K562 (cell line): ENCODE results near the gene DMWD. TPM values are rescaled to one million over a fixed set of nuclear protein-coding genes. Genes with fewer than 3 reads are reported as not detected.

ENCODE experiments used
- ATAC-seq: fragments of 200-7000 bp; cut with Tn5 transposase; 3 replicates; pipeline ENCODE4 v1.9.1; 2020; ENCODE audit warnings: moderate library complexity
- BruUV-seq: library from RNA; stranded (reverse); fragments of 400-500 nt; replicated peaks from 2 replicates; lab custom pipeline; 2021; lab: Mats Ljungman, UMichigan
- CTCF ChIA-PET: fragments of 300-600 bp; formaldehyde crosslinking; extraction: SDS; loops from one replicate; lab custom pipeline; 2021; ENCODE audit warnings: low intra/inter-chr PET ratio; lab: Yijun Ruan, JAX
- POLR2A ChIA-PET: fragments of 300-600, 350-650 bp; sonication (Branson Sonifier 250); formaldehyde crosslinking; extraction: SDS; loops from one replicate; lab custom pipeline; 2021; ENCODE audit warnings: antibody characterized with exemption, inconsistent platforms; lab: Yijun Ruan, JAX
- DNase-seq, 4 experiments: peaks; one replicate each; pipeline versions ENCODE4 v3.0.0 to v3.0.0-alpha.2; 2011 to 2018; ENCODE audit warnings: low spot score in 3 of 4, mixed read lengths in 3 of 4; ENCODE audit errors: extremely low read depth in 1 of 4
- FAIRE-seq: peaks from 2 replicates; lab custom pipeline; 2011; peaks lifted over from hg19 to GRCh38; lab: Jason Lieb, UNC
- H2AFZ ChIP-seq: 2 replicates; pipeline ENCODE4 v1.6.0; 2011; ENCODE audit warnings: low read depth, low read length, control low read depth, inconsistent platforms
- H3K27ac ChIP-seq: fragments of 200-600 bp; 3 replicates; pipeline ENCODE4 v1.8.0; 2011; ENCODE audit warnings: low read depth, mild to moderate bottlenecking, control low read depth, inconsistent platforms, low read length, moderate library complexity, mixed read lengths; ENCODE audit errors: extremely low read depth
- H3K27me3 ChIP-seq, 2 experiments: fragments of 300-600 bp in 1 of 2; 2 replicates in 1 of 2; 3 replicates in 1 of 2; pipeline versions ENCODE4 v1.6.0 to v1.8.0; 2011; ENCODE audit warnings: inconsistent platforms in 2 of 2, low read length in 2 of 2, mild to moderate bottlenecking in 1 of 2, mixed read lengths in 1 of 2, moderate library complexity in 1 of 2; ENCODE audit not compliant: control insufficient read depth in 2 of 2, insufficient read depth in 2 of 2
- H3K36me3 ChIP-seq: fragments of 300-600 bp; 3 replicates; pipeline ENCODE4 v1.8.0; 2011; ENCODE audit warnings: mild to moderate bottlenecking, low read length, inconsistent platforms; ENCODE audit not compliant: control insufficient read depth, insufficient read depth
- H3K4me1 ChIP-seq, 2 experiments: fragments of 200-600 bp in 1 of 2; replicated peaks in 1 of 2; 2 replicates in 1 of 2; 3 replicates in 1 of 2; pipeline versions ENCODE4 v1.5.1 to v1.8.0; 2011; ENCODE audit warnings: inconsistent platforms in 2 of 2, low read length in 2 of 2, mild to moderate bottlenecking in 1 of 2, mixed read lengths in 1 of 2, moderate library complexity in 1 of 2; ENCODE audit not compliant: control insufficient read depth in 2 of 2, insufficient read depth in 2 of 2
- H3K4me2 ChIP-seq: 2 replicates; pipeline ENCODE4 v1.6.1; 2011; ENCODE audit warnings: low read length, control low read depth, inconsistent platforms, mixed read lengths; ENCODE audit not compliant: insufficient read depth
- H3K4me3 ChIP-seq: fragments of 200-600 bp; sonication (generic), shearing (Covaris generic); 2 replicates; pipeline ENCODE4 v1.5.1; 2016; ENCODE audit warnings: control low read depth, inconsistent platforms
- H3K79me2 ChIP-seq: fragments of 200-600 bp; 3 replicates; pipeline ENCODE4 v1.8.0; 2011; ENCODE audit warnings: low read length, inconsistent platforms; ENCODE audit not compliant: control insufficient read depth, insufficient read depth
- H3K9ac ChIP-seq, 2 experiments: 2 replicates each; pipeline versions ENCODE4 v1.6.0 to v1.6.1; 2011; ENCODE audit warnings: low read depth in 2 of 2, low read length in 2 of 2, control low read depth in 1 of 2, inconsistent platforms in 1 of 2, mild to moderate bottlenecking in 1 of 2, mixed read lengths in 1 of 2; ENCODE audit not compliant: insufficient read depth in 1 of 2
- H3K9me1 ChIP-seq: one replicate; pipeline ENCODE4 v1.6.0; 2011; ENCODE audit warnings: inconsistent platforms, mild to moderate bottlenecking, low read length, moderate library complexity; ENCODE audit not compliant: control insufficient read depth, insufficient read depth
- H3K9me3 ChIP-seq: replicated peaks from 2 replicates; pipeline ENCODE4 v1.5.1; 2011; ENCODE audit warnings: low read depth, low read length, inconsistent platforms; ENCODE audit not compliant: control insufficient read depth, insufficient read depth
- H4K20me1 ChIP-seq: replicated peaks from 2 replicates; pipeline ENCODE4 v1.6.1; 2011; ENCODE audit warnings: low read length, inconsistent platforms, mixed read lengths; ENCODE audit not compliant: control insufficient read depth, insufficient read depth
- AFF1 ChIP-seq, 2 experiments: fragments of 450-650 bp; IDR thresholded peaks; 2 replicates each; pipeline ENCODE4 v1.6.1; 2018; ENCODE audit warnings: mild to moderate bottlenecking in 2 of 2, low read depth in 1 of 2; ENCODE audit not compliant: partially characterized antibody in 2 of 2
- C11orf30 ChIP-seq: fragments of 450-650 bp; IDR thresholded peaks from 2 replicates; pipeline ENCODE4 v1.6.1; 2016; ENCODE audit warnings: low read depth, mild to moderate bottlenecking
- ESRRA ChIP-seq: fragments of 450-650 bp; IDR thresholded peaks from 2 replicates; pipeline ENCODE4 v1.6.1; 2014; ENCODE audit warnings: low read depth, mild to moderate bottlenecking, moderate library complexity, borderline replicate concordance
- ETS1 ChIP-seq: conservative IDR thresholded peaks from 2 replicates; pipeline ENCODE4 v1.6.1; 2011; ENCODE audit warnings: low read depth, mild to moderate bottlenecking, low read length; ENCODE audit not compliant: control insufficient read depth
- HSF4 ChIP-seq: fragments of 250-450 bp; sonication (Bioruptor Pico); IDR thresholded peaks from 2 replicates; pipeline ENCODE4 v2.1.2; 2022; ENCODE audit warnings: mild to moderate bottlenecking, moderate library complexity, borderline replicate concordance
- KHSRP ChIP-seq: fragments of 450-650 bp; IDR thresholded peaks from 2 replicates; pipeline ENCODE4 v1.6.1; 2017
- MEF2D ChIP-seq: conservative IDR thresholded peaks from 2 replicates; pipeline ENCODE4 v1.6.1; 2016; ENCODE audit warnings: low read depth, missing genetic modification characterization, missing compliant biosample characterization
- NRF1 ChIP-seq, 2 experiments: fragments of 450-650 bp; IDR thresholded peaks in 1 of 2; conservative IDR thresholded peaks in 1 of 2; 2 replicates each; pipeline ENCODE4 v1.6.1; 2014; ENCODE audit warnings: mild to moderate bottlenecking in 2 of 2
- RBM15 ChIP-seq: fragments of 200-400 bp; formaldehyde crosslinking; IDR thresholded peaks from 2 replicates; pipeline ENCODE4 v1.6.1; 2018; ENCODE audit warnings: mild to moderate bottlenecking, low read length, moderate library complexity; ENCODE audit not compliant: insufficient read depth
- SAFB2 ChIP-seq: fragments of 200-400 bp; formaldehyde crosslinking; IDR thresholded peaks from 2 replicates; pipeline ENCODE4 v1.6.1; 2018; ENCODE audit warnings: borderline replicate concordance, low read length, low read depth, moderate library complexity; ENCODE audit not compliant: severe bottlenecking
- TFAP4 ChIP-seq: sonication (generic); formaldehyde crosslinking; IDR thresholded peaks from 2 replicates; pipeline ENCODE4 v1.8.0; 2022; ENCODE audit warnings: missing genetic modification reagents, mild to moderate bottlenecking, moderate library complexity, borderline replicate concordance
- ZBTB7A ChIP-seq: IDR thresholded peaks from 2 replicates; pipeline ENCODE4 v1.6.1; 2011; ENCODE audit warnings: low read depth, mild to moderate bottlenecking, low read length, moderate library complexity, borderline replicate concordance; ENCODE audit not compliant: control insufficient read depth
- ZFP1 ChIP-seq: fragments of 450-650 bp; formaldehyde crosslinking; IDR thresholded peaks from 2 replicates; pipeline ENCODE4 v1.4.0; 2020; ENCODE audit warnings: mild to moderate bottlenecking, mixed read lengths
- ZNF274 ChIP-seq: IDR thresholded peaks from 2 replicates; pipeline ENCODE4 v1.6.1; 2011; ENCODE audit warnings: low read depth, mild to moderate bottlenecking, low read length, moderate library complexity, borderline replicate concordance
- ZNF316 ChIP-seq: fragments of 450-650 bp; IDR thresholded peaks from 2 replicates; pipeline ENCODE4 v1.6.1; 2016
- ZNF717 ChIP-seq: fragments of 250-450 bp; sonication (Bioruptor Pico); IDR thresholded peaks from 2 replicates; pipeline ENCODE4 v1.5.0; 2021
- WGBS: fragments of 100-300 bp; shearing (Covaris generic); methylation state at CpG from one replicate; pipeline ENCODE4 v1.1.6; 2016; ENCODE audit warnings: low coverage, mixed read lengths; ENCODE audit not compliant: insufficient coverage; ENCODE audit errors: missing lambda C conversion rate; 5-methylcytosine and 5-hydroxymethylcytosine counted together
- in situ Hi-C: fragments of 300-500 bp; cut with MboI; formaldehyde crosslinking; loops from 4 replicates; pipeline ENCODE4 v1.15.0; 2018; ENCODE audit warnings: inconsistent platforms, mixed read lengths
- intact Hi-C: fragments of 100-400 bp; cut with micrococcal nuclease; formaldehyde crosslinking; loops from 2 replicates; pipeline ENCODE4 v1.14.2; 2022
- polyA plus RNA-seq, 8 experiments: library from polyadenylated mRNA; depleted of rRNA in 4 of 8; stranded (reverse) in 5 of 8; unstranded in 3 of 8; fragments of >200 nt; fragmentation: Nextera tagmentation in 2 of 8; fragmentation: Illumina TruSeq in 1 of 8; extraction: Ambion mirVana in 2 of 8; extraction: Trizol in 1 of 8; gene quantifications; 2 replicates each; pipeline versions ENCODE4 v1.2.1 to v1.2.3, GENCODE V29; 2011 to 2014; ENCODE audit warnings: inconsistent platforms in 1 of 8, missing spikeins in 1 of 8
- total RNA-seq, 7 experiments: library from RNA; depleted of rRNA in 6 of 7; stranded (reverse); fragments of >200 nt in 6 of 7; fragmentation: Illumina TruSeq in 2 of 7; extraction: Trizol in 2 of 7; gene quantifications; 2 replicates each; pipeline versions ENCODE4 v1.2.1 to v1.2.3, GENCODE V29; 2011 to 2021; ENCODE audit warnings: low replicate concordance in 1 of 7

DMWD gene
- total and polyA plus RNA-seq, 9 of the 15 experiments (the other 6 are each of a cell fraction or from before 2014, with no cell fraction given) = 4.7 to 54.6 (median 19.0) TPM

GRCh38 chr19:45798995-45799517 is 6.4 kb upstream of the DMWD start:
- H2AFZ ChIP-seq = no peak overlapping the region
- no peaks in the 10 kb centered on the region for H3K36me3 ChIP-seq
- FAIRE-seq (peak; percentile 93), ATAC-seq (peak; percentile 82), DNase-seq (peak; percentile 72 to 80 (median 76))
- no peak overlapping the region for H3K4me3 ChIP-seq
- H3K27ac ChIP-seq = no peak overlapping the region
- H4K20me1 ChIP-seq = no peaks in the 10 kb centered on the region
- H3K4me1 ChIP-seq = peaks cover 9 to 15% of the 10 kb centered on the region in 2 experiments; a peak in 3 of 5 replicates
- H3K9me3 ChIP-seq = no peaks in the 10 kb centered on the region
- BruUV-seq = no TSS peak
- no peaks in the 10 kb centered on the region for H3K79me2 ChIP-seq
- in situ Hi-C loops = no loop called here
- 5% methylated on average over 10 of the region's 10 CpGs for WGBS
- intact Hi-C loops = loop anchor here (1.0 kb wide), 1 partner anchor 29 kb away; no protein-coding TSS in a partner anchor
- H3K4me2 ChIP-seq = no peak overlapping the region
- H3K27me3 ChIP-seq = no peaks in the 10 kb centered on the region
- ChIA-PET CTCF (interaction anchor here (0.6 to 2.7 kb wide), 2 partner anchors 9 to 29 kb away, joined by 3 to 22 read pairs; partner anchors contain the start of gene SIX5), POLR2A (interaction anchor here (0.5 to 1.7 kb wide), 6 partner anchors 11 to 303 kb away, joined by 3 to 7 read pairs (median 3); partner anchors contain the start of gene SIX5)
- peak overlapping the region in 1 of 2 experiments; percentile 36; a peak in 1 of 4 replicates for H3K9ac ChIP-seq
- no peaks in the 10 kb centered on the region for H3K9me1 ChIP-seq
- TF ChIP-seq RBM15 = no peak
- no peak for TF ChIP-seq ZNF717 (CRISPR knock-in tag)
- TF ChIP-seq KHSRP = no peak
- TF ChIP-seq ZFP1 (CRISPR knock-in tag) = no peak
- peak; percentile 41; the same call in 1 of the 2 replicates for TF ChIP-seq TFAP4 (CRISPR knock-in tag)
- TF ChIP-seq AFF1 (IDR thresholded peaks at IDR 0.05; ENCODE audit: low read depth in 1 of 2, partially characterized antibody in 2 of 2) = no peak
- TF ChIP-seq MEF2D = no peak
- TF ChIP-seq ZBTB7A = peak; percentile 78
- TF ChIP-seq SAFB2 = no peak
- TF ChIP-seq NRF1 (conservative IDR thresholded peaks at IDR 0.05 in 1 of 2, IDR thresholded peaks at IDR 0.05 in 1 of 2) = peak in 1 of 2 experiments; percentile 38; a peak in 1 of 4 replicates
- no peak for TF ChIP-seq C11orf30
- no peak for TF ChIP-seq HSF4 (CRISPR knock-in tag)
- TF ChIP-seq ZNF274 = no peak
- no peak for TF ChIP-seq ETS1
- no peak for TF ChIP-seq ESRRA
- no peak for TF ChIP-seq ZNF316
